ENCODE results near the gene ARHGAP6. TPM values are rescaled to one million over a fixed set of nuclear protein-coding genes. Genes with fewer than 3 reads are reported as not detected.

The ARHGAP6 gene
- total RNA-seq, 1 experiment from 2014 or later = not detected

GRCh38 chrX:11687157-11687556 is 21.4 kb upstream of the ARHGAP6 start:
- Histone ChIP-seq H3K36me3 (ENCODE audit: insufficient read depth, low read length) (no peaks in the 10 kb centered on the region), H2AFZ (ENCODE audit: low read length) (no peak overlapping the region), H3K9ac (ENCODE audit: low read length) (no peak overlapping the region), H3K4me2 (ENCODE audit: low read depth, low read length, poor library complexity, severe bottlenecking) (no peak overlapping the region), H3K4me1 (ENCODE audit: low read length) (no peaks in the 10 kb centered on the region), H3K9me3 (ENCODE audit: low read length) (no peaks in the 10 kb centered on the region), H3K27me3 (ENCODE audit: low read length) (no peaks in the 10 kb centered on the region), H3K4me3 (ENCODE audit: low read length) (no peak overlapping the region), H3K9me2 (replicated peaks; ENCODE audit: insufficient read depth, low read length) (no peaks in the 10 kb centered on the region), H4K20me1 (ENCODE audit: insufficient read depth, low read depth, low read length) (no peaks in the 10 kb centered on the region), H3K79me2 (ENCODE audit: low read length) (no peaks in the 10 kb centered on the region), H3K27ac (ENCODE audit: low read length) (no peak overlapping the region)
- no peak for DNase-seq

GRCh38 chrX:11683057-11683456 is 17.3 kb upstream of the ARHGAP6 start:
- no peak for DNase-seq
- Histone ChIP-seq H3K9ac (ENCODE audit: low read length) (no peak overlapping the region), H3K4me2 (ENCODE audit: low read depth, low read length, poor library complexity, severe bottlenecking) (no peak overlapping the region), H3K27me3 (ENCODE audit: low read length) (no peaks in the 10 kb centered on the region), H3K4me3 (ENCODE audit: low read length) (no peak overlapping the region), H4K20me1 (ENCODE audit: insufficient read depth, low read depth, low read length) (no peaks in the 10 kb centered on the region), H3K9me2 (replicated peaks; ENCODE audit: insufficient read depth, low read length) (no peaks in the 10 kb centered on the region), H2AFZ (ENCODE audit: low read length) (no peak overlapping the region), H3K79me2 (ENCODE audit: low read length) (no peaks in the 10 kb centered on the region), H3K27ac (ENCODE audit: low read length) (no peak overlapping the region), H3K4me1 (ENCODE audit: low read length) (no peaks in the 10 kb centered on the region), H3K36me3 (ENCODE audit: insufficient read depth, low read length) (no peaks in the 10 kb centered on the region), H3K9me3 (ENCODE audit: low read length) (no peaks in the 10 kb centered on the region)

- Histone ChIP-seq H3K4me2 (ENCODE audit: low read depth, low read length, poor library complexity, severe bottlenecking) (no peak overlapping the region), H3K9ac (ENCODE audit: low read length) (no peak overlapping the region), H4K20me1 (ENCODE audit: insufficient read depth, low read depth, low read length) (no peaks in the 10 kb centered on the region), H3K4me1 (ENCODE audit: low read length) (no peaks in the 10 kb centered on the region), H3K27ac (ENCODE audit: low read length) (no peak overlapping the region), H2AFZ (ENCODE audit: low read length) (no peak overlapping the region), H3K9me3 (ENCODE audit: low read length) (no peaks in the 10 kb centered on the region), H3K9me2 (replicated peaks; ENCODE audit: insufficient read depth, low read length) (no peaks in the 10 kb centered on the region), H3K79me2 (ENCODE audit: low read length) (no peaks in the 10 kb centered on the region), H3K4me3 (ENCODE audit: low read length) (no peak overlapping the region), H3K36me3 (ENCODE audit: insufficient read depth, low read length) (no peaks in the 10 kb centered on the region), H3K27me3 (ENCODE audit: low read length) (no peaks in the 10 kb centered on the region)
- no peak for DNase-seq
Measured at GRCh38 chrX:11678158-11678557, 12.4 kb upstream of the ARHGAP6 start.

- H3K4me1 ChIP-seq (ENCODE audit: low read length) = no peaks in the 10 kb centered on the region
- H4K20me1 ChIP-seq (ENCODE audit: insufficient read depth, low read depth, low read length) = no peaks in the 10 kb centered on the region
- no peaks in the 10 kb centered on the region for H3K9me3 ChIP-seq (ENCODE audit: low read length)
- no peak overlapping the region for H3K4me2 ChIP-seq (ENCODE audit: low read depth, low read length, poor library complexity, severe bottlenecking)
- H3K79me2 ChIP-seq (ENCODE audit: low read length) = no peaks in the 10 kb centered on the region
- H3K4me3 ChIP-seq (ENCODE audit: low read length) = no peak overlapping the region
- H3K27ac ChIP-seq (ENCODE audit: low read length) = no peak overlapping the region
- no peak overlapping the region for H3K9ac ChIP-seq (ENCODE audit: low read length)
- no peaks in the 10 kb centered on the region for H3K36me3 ChIP-seq (ENCODE audit: insufficient read depth, low read length)
- H3K9me2 ChIP-seq (replicated peaks; ENCODE audit: insufficient read depth, low read length) = no peaks in the 10 kb centered on the region
- DNase-seq = no peak
- no peaks in the 10 kb centered on the region for H3K27me3 ChIP-seq (ENCODE audit: low read length)
- H2AFZ ChIP-seq (ENCODE audit: low read length) = no peak overlapping the region
Measured at GRCh38 chrX:11672213-11672612, 6.5 kb upstream of the ARHGAP6 start.

GRCh38 chrX:11670316-11670715 is 4.6 kb upstream of the ARHGAP6 start:
- no peak for DNase-seq
- Histone ChIP-seq H2AFZ (ENCODE audit: low read length) (no peak overlapping the region), H3K9me3 (ENCODE audit: low read length) (no peaks in the 10 kb centered on the region), H3K4me3 (ENCODE audit: low read length) (no peak overlapping the region), H3K36me3 (ENCODE audit: insufficient read depth, low read length) (no peaks in the 10 kb centered on the region), H3K4me1 (ENCODE audit: low read length) (no peaks in the 10 kb centered on the region), H3K4me2 (ENCODE audit: low read depth, low read length, poor library complexity, severe bottlenecking) (no peak overlapping the region), H3K27me3 (ENCODE audit: low read length) (no peaks in the 10 kb centered on the region), H3K9me2 (replicated peaks; ENCODE audit: insufficient read depth, low read length) (no peaks in the 10 kb centered on the region), H4K20me1 (ENCODE audit: insufficient read depth, low read depth, low read length) (no peaks in the 10 kb centered on the region), H3K9ac (ENCODE audit: low read length) (no peak overlapping the region), H3K79me2 (ENCODE audit: low read length) (no peaks in the 10 kb centered on the region), H3K27ac (ENCODE audit: low read length) (no peak overlapping the region)

- H3K4me2 ChIP-seq (ENCODE audit: low read depth, low read length, poor library complexity, severe bottlenecking) = no peak overlapping the region
- no peak overlapping the region for H3K27ac ChIP-seq (ENCODE audit: low read length)
- no peak overlapping the region for H2AFZ ChIP-seq (ENCODE audit: low read length)
- H3K36me3 ChIP-seq (ENCODE audit: insufficient read depth, low read length) = no peaks in the 10 kb centered on the region
- DNase-seq = no peak
- no peaks in the 10 kb centered on the region for H3K27me3 ChIP-seq (ENCODE audit: low read length)
- no peaks in the 10 kb centered on the region for H3K9me2 ChIP-seq (replicated peaks; ENCODE audit: insufficient read depth, low read length)
- no peaks in the 10 kb centered on the region for H3K4me1 ChIP-seq (ENCODE audit: low read length)
- no peaks in the 10 kb centered on the region for H4K20me1 ChIP-seq (ENCODE audit: insufficient read depth, low read depth, low read length)
- no peak overlapping the region for H3K9ac ChIP-seq (ENCODE audit: low read length)
- no peaks in the 10 kb centered on the region for H3K9me3 ChIP-seq (ENCODE audit: low read length)
- no peaks in the 10 kb centered on the region for H3K79me2 ChIP-seq (ENCODE audit: low read length)
- no peak overlapping the region for H3K4me3 ChIP-seq (ENCODE audit: low read length)
Measured at GRCh38 chrX:11666952-11667685, 1.4 kb upstream of the ARHGAP6 start.

GRCh38 chrX:11666164-11666563 is 444 bp upstream of the ARHGAP6 start:
- no peaks in the 10 kb centered on the region for H3K9me2 ChIP-seq (replicated peaks; ENCODE audit: insufficient read depth, low read length)
- no peak for DNase-seq
- no peaks in the 10 kb centered on the region for H3K9me3 ChIP-seq (ENCODE audit: low read length)
- no peak overlapping the region for H2AFZ ChIP-seq (ENCODE audit: low read length)
- no peaks in the 10 kb centered on the region for H3K79me2 ChIP-seq (ENCODE audit: low read length)
- H3K4me1 ChIP-seq (ENCODE audit: low read length) = no peaks in the 10 kb centered on the region
- H4K20me1 ChIP-seq (ENCODE audit: insufficient read depth, low read depth, low read length) = no peaks in the 10 kb centered on the region
- H3K36me3 ChIP-seq (ENCODE audit: insufficient read depth, low read length) = no peaks in the 10 kb centered on the region
- no peak overlapping the region for H3K4me3 ChIP-seq (ENCODE audit: low read length)
- no peak overlapping the region for H3K4me2 ChIP-seq (ENCODE audit: low read depth, low read length, poor library complexity, severe bottlenecking)
- H3K27me3 ChIP-seq (ENCODE audit: low read length) = no peaks in the 10 kb centered on the region
- H3K9ac ChIP-seq (ENCODE audit: low read length) = no peak overlapping the region
- no peak overlapping the region for H3K27ac ChIP-seq (ENCODE audit: low read length)

GRCh38 chrX:11664211-11665167 is 1.2 kb downstream of the ARHGAP6 start:
- no peak overlapping the region for H2AFZ ChIP-seq (ENCODE audit: low read length)
- H3K27ac ChIP-seq (ENCODE audit: low read length) = no peak overlapping the region
- H3K9me3 ChIP-seq (ENCODE audit: low read length) = no peaks in the 10 kb centered on the region
- H4K20me1 ChIP-seq (ENCODE audit: insufficient read depth, low read depth, low read length) = no peaks in the 10 kb centered on the region
- no peak overlapping the region for H3K9ac ChIP-seq (ENCODE audit: low read length)
- no peak overlapping the region for H3K4me2 ChIP-seq (ENCODE audit: low read depth, low read length, poor library complexity, severe bottlenecking)
- DNase-seq = no peak
- H3K9me2 ChIP-seq (replicated peaks; ENCODE audit: insufficient read depth, low read length) = no peaks in the 10 kb centered on the region
- no peak overlapping the region for H3K4me3 ChIP-seq (ENCODE audit: low read length)
- no peaks in the 10 kb centered on the region for H3K4me1 ChIP-seq (ENCODE audit: low read length)
- no peaks in the 10 kb centered on the region for H3K79me2 ChIP-seq (ENCODE audit: low read length)
- H3K36me3 ChIP-seq (ENCODE audit: insufficient read depth, low read length) = no peaks in the 10 kb centered on the region
- no peaks in the 10 kb centered on the region for H3K27me3 ChIP-seq (ENCODE audit: low read length)

Data from Karpas-422 (cell line).